HepG2 (cell line): ENCODE data around the gene WWTR1. TPM values are rescaled to one million over a fixed set of nuclear protein-coding genes. Genes with fewer than 3 reads are reported as not detected.
A peak's percentile ranks its signal among the peaks of the same experiment; 100 is the strongest.

Source experiments
- CC2D1A ChIP-seq: sonication (generic); formaldehyde crosslinking; IDR thresholded peaks from 2 replicates; pipeline ENCODE4 v1.8.1; 2023; ENCODE audit warnings: mild to moderate bottlenecking, missing genetic modification reagents
- CERS6 ChIP-seq: sonication (generic); formaldehyde crosslinking; IDR thresholded peaks from 2 replicates; pipeline ENCODE4 v1.5.0; 2020; ENCODE audit warnings: missing genetic modification reagents
- DR1 ChIP-seq: sonication (generic); formaldehyde crosslinking; IDR thresholded peaks from 2 replicates; pipeline ENCODE4 v1.8.0; 2021; ENCODE audit warnings: mild to moderate bottlenecking, missing genetic modification reagents, inconsistent platforms
- FOXO1 ChIP-seq: sonication (generic); formaldehyde crosslinking; IDR thresholded peaks from 2 replicates; pipeline ENCODE4 v1.4.0; 2020; ENCODE audit warnings: missing genetic modification reagents
- HCFC1 ChIP-seq: fragments of 150-350 bp; IDR thresholded peaks from 2 replicates; pipeline ENCODE4 v1.6.1; 2014; ENCODE audit warnings: low read depth, low read length
- HNRNPK ChIP-seq: fragments of 200-400 bp; formaldehyde crosslinking; IDR thresholded peaks from 2 replicates; pipeline ENCODE4 v1.6.1; 2018; ENCODE audit warnings: low read length, low read depth, moderate library complexity, mild to moderate bottlenecking; ENCODE audit not compliant: poor library complexity, severe bottlenecking
- KLF16 ChIP-seq, 2 experiments: sonication (generic) in 1 of 2; formaldehyde crosslinking in 1 of 2; IDR thresholded peaks; 2 replicates each; pipeline versions ENCODE4 v1.6.1 to v1.8.0; 2016 to 2023; ENCODE audit warnings: missing genetic modification reagents in 2 of 2, missing compliant biosample characterization in 1 of 2
- MED1 ChIP-seq: sonication (generic); formaldehyde crosslinking; IDR thresholded peaks from 2 replicates; pipeline ENCODE4 v1.4.0; 2020; ENCODE audit warnings: missing genetic modification reagents
- NONO ChIP-seq, 2 experiments: fragments of 450-650 bp in 1 of 2; sonication (generic) in 1 of 2; formaldehyde crosslinking in 1 of 2; IDR thresholded peaks in 1 of 2; conservative IDR thresholded peaks in 1 of 2; 2 replicates each; pipeline versions ENCODE4 v1.6.1 to v1.8.0; 2017 to 2022; ENCODE audit warnings: mild to moderate bottlenecking in 1 of 2, missing genetic modification reagents in 1 of 2, moderate library complexity in 1 of 2
- PRPF4 ChIP-seq: fragments of 200-400 bp; formaldehyde crosslinking; IDR thresholded peaks from 2 replicates; pipeline ENCODE4 v1.6.1; 2016; ENCODE audit warnings: low read length, low read depth; ENCODE audit not compliant: poor library complexity, severe bottlenecking
- RBM22 ChIP-seq: fragments of 200-400 bp; formaldehyde crosslinking; optimal IDR thresholded peaks from 2 replicates; pipeline ENCODE3; 2017; ENCODE audit warnings: mild to moderate bottlenecking, low read length, moderate library complexity
- RCOR2 ChIP-seq: IDR thresholded peaks from 2 replicates; pipeline ENCODE4 v1.6.1; 2016; ENCODE audit warnings: missing biosample characterization, missing genetic modification reagents
- RELA ChIP-seq: sonication (generic); formaldehyde crosslinking; IDR thresholded peaks from 2 replicates; pipeline ENCODE4 v1.4.0; 2020; ENCODE audit warnings: missing genetic modification reagents
- RFXANK ChIP-seq: IDR thresholded peaks from 2 replicates; pipeline ENCODE4 v1.6.1; 2016
- SMAD1 ChIP-seq: sonication (generic); formaldehyde crosslinking; IDR thresholded peaks from 2 replicates; pipeline ENCODE4 v1.4.0; 2020; ENCODE audit warnings: missing genetic modification reagents, low read depth, mild to moderate bottlenecking, borderline replicate concordance
- SP2 ChIP-seq: sonication (generic); formaldehyde crosslinking; IDR thresholded peaks from 2 replicates; pipeline ENCODE4 v1.5.1; 2020; ENCODE audit warnings: mild to moderate bottlenecking, missing genetic modification reagents
- ZBTB20 ChIP-seq: sonication (generic); formaldehyde crosslinking; IDR thresholded peaks from 2 replicates; pipeline ENCODE4 v1.8.1; 2023; ENCODE audit warnings: missing genetic modification reagents, low read depth, mild to moderate bottlenecking, borderline replicate concordance
- ZNF20 ChIP-seq: sonication (generic); formaldehyde crosslinking; IDR thresholded peaks from 2 replicates; pipeline ENCODE4 v1.4.0; 2020; ENCODE audit warnings: mild to moderate bottlenecking, moderate library complexity, missing genetic modification reagents
- ZNF577 ChIP-seq: sonication (generic); formaldehyde crosslinking; IDR thresholded peaks from 2 replicates; pipeline ENCODE4 v1.4.0; 2020; ENCODE audit warnings: mild to moderate bottlenecking, low read depth, missing genetic modification reagents, borderline replicate concordance
- ZNF678 ChIP-seq: sonication (generic); formaldehyde crosslinking; IDR thresholded peaks from 2 replicates; pipeline ENCODE4 v1.4.0; 2020; ENCODE audit warnings: mild to moderate bottlenecking, missing genetic modification reagents
- ZNF7 ChIP-seq: IDR thresholded peaks from 2 replicates; pipeline ENCODE4 v1.6.1; 2016; ENCODE audit warnings: missing biosample characterization, missing genetic modification reagents
- ZNF790 ChIP-seq: sonication (generic); formaldehyde crosslinking; IDR thresholded peaks from 2 replicates; pipeline ENCODE4 v1.8.0; 2022; ENCODE audit warnings: missing genetic modification reagents, mild to moderate bottlenecking, borderline replicate concordance
- polyA plus RNA-seq, 8 experiments: library from polyadenylated mRNA; depleted of rRNA in 3 of 8; stranded (reverse) in 7 of 8; unstranded in 1 of 8; fragments of >200 nt; fragmentation: Illumina TruSeq in 4 of 8; extraction: Trizol in 4 of 8; gene quantifications; 2 replicates each; pipeline versions ENCODE4 v1.2.1 to v1.2.3, GENCODE V29; 2011 to 2016; ENCODE audit warnings: low read depth in 4 of 8, missing spikeins in 1 of 8, mixed read lengths in 1 of 8; ENCODE audit not compliant: insufficient read depth in 1 of 8
- total RNA-seq, 5 experiments: library from RNA; depleted of rRNA; stranded (reverse); fragments of >200 nt; fragmentation: Illumina TruSeq; extraction: Trizol; gene quantifications; 2 replicates each; pipeline ENCODE4 v1.2.3, GENCODE V29; 2016; ENCODE audit warnings: low read depth in 1 of 5
- TF ChIP-seq, protein P1 (sequence below): sonication (generic); formaldehyde crosslinking; IDR thresholded peaks from 2 replicates; pipeline ENCODE4 v1.9.0; 2021; ENCODE audit warnings: missing genetic modification reagents, borderline replicate concordance
- TF ChIP-seq, protein P2 (sequence below): sonication (generic); formaldehyde crosslinking; IDR thresholded peaks from 2 replicates; pipeline ENCODE4 v1.4.0; 2020; ENCODE audit warnings: mild to moderate bottlenecking, missing genetic modification reagents
- TF ChIP-seq, protein P3 (sequence below): sonication (generic); formaldehyde crosslinking; IDR thresholded peaks from 2 replicates; pipeline ENCODE4 v1.8.1; 2023; ENCODE audit warnings: missing genetic modification reagents, inconsistent platforms, borderline replicate concordance

Gene WWTR1
- total and polyA plus RNA-seq, 2 of the 13 experiments (the other 11 are each of a cell fraction or from before 2014, with no cell fraction given), result 19.7 to 139 TPM

DNA sequence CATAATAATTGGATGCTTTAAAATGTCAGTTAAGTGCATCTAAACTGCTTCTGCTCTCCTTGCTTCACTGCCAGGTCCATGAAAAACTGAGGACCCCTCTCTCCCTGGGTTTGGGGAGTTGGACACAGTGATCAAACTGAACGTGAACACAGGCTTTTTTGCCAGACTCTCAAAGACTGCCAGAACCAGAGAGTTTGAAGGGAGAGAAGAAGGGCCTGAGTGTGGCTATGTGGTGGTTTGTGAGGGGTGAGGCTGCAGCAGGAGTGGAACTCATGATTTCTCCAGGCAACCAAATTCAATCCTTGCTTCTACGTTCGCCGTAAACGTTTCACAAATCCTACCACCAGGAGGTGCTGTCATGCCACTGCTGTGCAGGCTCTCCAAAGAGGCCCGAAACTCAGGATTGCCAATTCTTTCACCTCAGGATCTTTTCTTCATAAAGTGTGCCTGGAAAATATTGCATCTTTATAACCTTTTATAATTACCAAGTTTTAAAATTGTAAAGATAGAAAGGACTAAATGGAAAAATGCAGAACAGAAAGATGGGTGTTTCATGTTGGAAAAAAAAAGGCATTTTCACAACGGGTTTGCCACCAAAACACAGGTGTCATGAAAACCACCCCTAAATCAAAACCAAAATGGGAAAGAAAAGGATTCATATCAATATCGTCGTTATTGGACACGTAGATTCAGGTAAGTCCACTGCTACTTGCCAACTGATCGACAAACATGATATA is 163.6 kb downstream of the WWTR1 start (continued):
- TF ChIP-seq RBM22 (no peak), SP2 (CRISPR knock-in tag) (no peak), HNRNPK (no peak), SMAD1 (no peak), ZBTB20 (CRISPR knock-in tag) (0 out of 2 replicates have a peak, but pooled peaks have one; percentile 2), ZNF577 (CRISPR knock-in tag) (no peak), CC2D1A (CRISPR knock-in tag) (0 out of 2 replicates have a peak, but pooled peaks have one; percentile 58), RELA (CRISPR knock-in tag) (no peak), ZNF790 (CRISPR knock-in tag) (no peak), ZNF678 (CRISPR knock-in tag) (no peak), NONO (IDR thresholded peaks at IDR 0.05) (no peak), NONO (CRISPR knock-in tag; conservative IDR thresholded peaks at IDR 0.05) (no peak), KLF16 (CRISPR knock-in tag; IDR thresholded peaks at IDR 0.05) (no peak; a peak in 1 of 4 replicates), ZNF20 (CRISPR knock-in tag) (no peak), RFXANK (no peak), CERS6 (no peak), FOXO1 (no peak), ZNF7 (no peak), DR1 (CRISPR knock-in tag) (0 out of 2 replicates have a peak, but pooled peaks have one; percentile 20), PRPF4 (no peak), RCOR2 (no peak), MED1 (no peak), HCFC1 (no peak)
- TF ChIP-seq, protein P1, sequence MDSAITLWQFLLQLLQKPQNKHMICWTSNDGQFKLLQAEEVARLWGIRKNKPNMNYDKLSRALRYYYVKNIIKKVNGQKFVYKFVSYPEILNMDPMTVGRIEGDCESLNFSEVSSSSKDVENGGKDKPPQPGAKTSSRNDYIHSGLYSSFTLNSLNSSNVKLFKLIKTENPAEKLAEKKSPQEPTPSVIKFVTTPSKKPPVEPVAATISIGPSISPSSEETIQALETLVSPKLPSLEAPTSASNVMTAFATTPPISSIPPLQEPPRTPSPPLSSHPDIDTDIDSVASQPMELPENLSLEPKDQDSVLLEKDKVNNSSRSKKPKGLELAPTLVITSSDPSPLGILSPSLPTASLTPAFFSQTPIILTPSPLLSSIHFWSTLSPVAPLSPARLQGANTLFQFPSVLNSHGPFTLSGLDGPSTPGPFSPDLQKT (CRISPR knock-in tag), result no peak
- TF ChIP-seq, protein P2, sequence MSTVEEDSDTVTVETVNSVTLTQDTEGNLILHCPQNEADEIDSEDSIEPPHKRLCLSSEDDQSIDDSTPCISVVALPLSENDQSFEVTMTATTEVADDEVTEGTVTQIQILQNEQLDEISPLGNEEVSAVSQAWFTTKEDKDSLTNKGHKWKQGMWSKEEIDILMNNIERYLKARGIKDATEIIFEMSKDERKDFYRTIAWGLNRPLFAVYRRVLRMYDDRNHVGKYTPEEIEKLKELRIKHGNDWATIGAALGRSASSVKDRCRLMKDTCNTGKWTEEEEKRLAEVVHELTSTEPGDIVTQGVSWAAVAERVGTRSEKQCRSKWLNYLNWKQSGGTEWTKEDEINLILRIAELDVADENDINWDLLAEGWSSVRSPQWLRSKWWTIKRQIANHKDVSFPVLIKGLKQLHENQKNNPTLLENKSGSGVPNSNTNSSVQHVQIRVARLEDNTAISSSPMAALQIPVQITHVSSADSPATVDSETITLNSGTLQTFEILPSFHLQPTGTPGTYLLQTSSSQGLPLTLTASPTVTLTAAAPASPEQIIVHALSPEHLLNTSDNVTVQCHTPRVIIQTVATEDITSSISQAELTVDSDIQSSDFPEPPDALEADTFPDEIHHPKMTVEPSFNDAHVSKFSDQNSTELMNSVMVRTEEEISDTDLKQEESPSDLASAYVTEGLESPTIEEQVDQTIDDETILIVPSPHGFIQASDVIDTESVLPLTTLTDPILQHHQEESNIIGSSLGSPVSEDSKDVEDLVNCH (CRISPR knock-in tag), result no peak
- TF ChIP-seq, protein P3, sequence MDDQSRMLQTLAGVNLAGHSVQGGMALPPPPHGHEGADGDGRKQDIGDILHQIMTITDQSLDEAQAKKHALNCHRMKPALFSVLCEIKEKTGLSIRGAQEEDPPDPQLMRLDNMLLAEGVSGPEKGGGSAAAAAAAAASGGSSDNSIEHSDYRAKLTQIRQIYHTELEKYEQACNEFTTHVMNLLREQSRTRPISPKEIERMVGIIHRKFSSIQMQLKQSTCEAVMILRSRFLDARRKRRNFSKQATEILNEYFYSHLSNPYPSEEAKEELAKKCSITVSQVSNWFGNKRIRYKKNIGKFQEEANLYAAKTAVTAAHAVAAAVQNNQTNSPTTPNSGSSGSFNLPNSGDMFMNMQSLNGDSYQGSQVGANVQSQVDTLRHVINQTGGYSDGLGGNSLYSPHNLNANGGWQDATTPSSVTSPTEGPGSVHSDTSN (CRISPR knock-in tag), result no peak
